DND-41 (cell line): ENCODE measurements around the gene LNX1.
"Not testable (repeated sequence)": the region's sequence is repeated elsewhere in the genome, so short reads cannot be mapped to it uniquely, and the experiment has no call there.

ENCODE experiments used
- ATAC-seq: fragments of 200-7000 bp; cut with Tn5 transposase; 3 replicates; pipeline ENCODE4 v1.9.1; 2021; ENCODE audit warnings: low read depth; ENCODE audit not compliant: insufficient read depth
- DNase-seq: peaks from one replicate; pipeline ENCODE4 v3.0.0-alpha.2; 2020
- H2AFZ ChIP-seq: 2 replicates; pipeline ENCODE4 v1.6.0; 2012; ENCODE audit warnings: low read depth, low read length
- H3K27ac ChIP-seq: 2 replicates; pipeline ENCODE4 v1.5.1; 2012; ENCODE audit warnings: low read length, inconsistent platforms
- H3K27me3 ChIP-seq: fragments of 200-600 bp; sonication (generic); 2 replicates; pipeline ENCODE4 v1.6.0; 2012; ENCODE audit warnings: low read length, mild to moderate bottlenecking, inconsistent platforms; ENCODE audit not compliant: insufficient read depth, poor library complexity
- H3K36me3 ChIP-seq: 2 replicates; pipeline ENCODE4 v1.5.1; 2012; ENCODE audit warnings: low read length, inconsistent platforms; ENCODE audit not compliant: insufficient read depth
- H3K4me1 ChIP-seq: 2 replicates; pipeline ENCODE4 v1.5.1; 2012; ENCODE audit warnings: mild to moderate bottlenecking, low read length; ENCODE audit not compliant: insufficient read depth
- H3K4me2 ChIP-seq: 2 replicates; pipeline ENCODE4 v1.6.0; 2012; ENCODE audit warnings: mild to moderate bottlenecking, moderate library complexity, low read length, inconsistent platforms; ENCODE audit not compliant: insufficient read depth
- H3K4me3 ChIP-seq, 2 experiments: fragments of 200-600 bp in 1 of 2; shearing (Covaris generic) in 1 of 2; 2 replicates each; pipeline ENCODE4 v1.5.1; 2012 to 2016; ENCODE audit warnings: inconsistent platforms in 2 of 2, low read length in 2 of 2, mild to moderate bottlenecking in 2 of 2, low read depth in 1 of 2, moderate library complexity in 1 of 2
- H3K79me2 ChIP-seq: 2 replicates; pipeline ENCODE4 v1.6.0; 2012; ENCODE audit warnings: low read length, inconsistent platforms; ENCODE audit not compliant: insufficient read depth
- H3K9ac ChIP-seq: 2 replicates; pipeline ENCODE4 v1.6.0; 2012; ENCODE audit warnings: low read depth, mild to moderate bottlenecking, inconsistent platforms, low read length, moderate library complexity
- H3K9me3 ChIP-seq: 2 replicates; pipeline ENCODE4 v1.5.1; 2012; ENCODE audit warnings: low read length, moderate library complexity, mild to moderate bottlenecking, inconsistent platforms; ENCODE audit not compliant: insufficient read depth, severe bottlenecking
- H4K20me1 ChIP-seq: 2 replicates; pipeline ENCODE4 v1.6.0; 2012; ENCODE audit warnings: low read length; ENCODE audit not compliant: insufficient read depth
- CTCF ChIP-seq: IDR thresholded peaks from 2 replicates; pipeline ENCODE4 v1.5.1; 2012; ENCODE audit warnings: borderline replicate concordance, low read length, moderate library complexity, mild to moderate bottlenecking; ENCODE audit not compliant: poor library complexity, severe bottlenecking; ENCODE audit errors: extremely low read depth
- EZH2 ChIP-seq: IDR thresholded peaks from 3 replicates; pipeline ENCODE4 v1.6.1; 2012; ENCODE audit warnings: borderline replicate concordance, low read depth, mild to moderate bottlenecking, moderate library complexity, low read length, inconsistent platforms; ENCODE audit not compliant: severe bottlenecking

The LNX1 gene

GRCh38 chr4:53477636-53478035, 113.7 kb downstream of the LNX1 start:
- H3K27ac ChIP-seq: no peak overlapping the region
- DNase-seq (no peak), ATAC-seq (no peak)
- H3K4me3 ChIP-seq: no peak overlapping the region
- no peaks in the 10 kb centered on the region for H3K36me3 ChIP-seq
- H3K4me1 ChIP-seq: no peaks in the 10 kb centered on the region
- H3K4me2 ChIP-seq: no peak overlapping the region
- no peak overlapping the region for H3K9ac ChIP-seq
- TF ChIP-seq EZH2: no peak
- no peak for TF ChIP-seq CTCF
- no peaks in the 10 kb centered on the region for H4K20me1 ChIP-seq
- no peaks in the 10 kb centered on the region for H3K9me3 ChIP-seq
- H3K79me2 ChIP-seq: no peaks in the 10 kb centered on the region
- H3K27me3 ChIP-seq: peaks cover 3% of the 10 kb centered on the region
- H2AFZ ChIP-seq: no peak overlapping the region

GRCh38 chr4:53477038-53477565, 114.2 kb downstream of the LNX1 start:
- Histone ChIP-seq H3K9me3 (no peaks in the 10 kb centered on the region), H3K27ac (no peak overlapping the region), H3K27me3 (peaks cover 3% of the 10 kb centered on the region), H3K4me3 (no peak overlapping the region), H4K20me1 (no peaks in the 10 kb centered on the region), H3K4me1 (no peaks in the 10 kb centered on the region), H3K4me2 (no peak overlapping the region), H2AFZ (no peak overlapping the region), H3K9ac (no peak overlapping the region), H3K36me3 (no peaks in the 10 kb centered on the region), H3K79me2 (no peaks in the 10 kb centered on the region)
- DNase-seq (no peak), ATAC-seq (no peak)
- TF ChIP-seq CTCF (no peak), EZH2 (no peak)

- Histone ChIP-seq H3K9me3 (no peaks in the 10 kb centered on the region), H2AFZ (no peak overlapping the region), H3K27me3 (peaks cover 3% of the 10 kb centered on the region), H3K4me1 (no peaks in the 10 kb centered on the region), H3K27ac (no peak overlapping the region), H3K9ac (no peak overlapping the region), H3K4me3 (no peak overlapping the region), H3K36me3 (no peaks in the 10 kb centered on the region), H3K4me2 (no peak overlapping the region), H3K79me2 (no peaks in the 10 kb centered on the region), H4K20me1 (no peaks in the 10 kb centered on the region)
- DNase-seq: no peak
- no peak for TF ChIP-seq EZH2
- no peak for TF ChIP-seq CTCF
- no peak for ATAC-seq
Observed at GRCh38 chr4:53476232-53477037, 114.9 kb downstream of the LNX1 start.

GRCh38 chr4:53466576-53466975, 124.7 kb downstream of the LNX1 start:
- H3K4me1 ChIP-seq, H3K27me3 ChIP-seq, H2AFZ ChIP-seq, ATAC-seq, H3K9ac ChIP-seq, H3K27ac ChIP-seq, DNase-seq, H3K4me3 ChIP-seq, H3K79me2 ChIP-seq, H3K9me3 ChIP-seq, H4K20me1 ChIP-seq, H3K4me2 ChIP-seq: not testable (repeated sequence)
- peaks cover 13% of the 10 kb centered on the region for H3K36me3 ChIP-seq
